HUES6 (cell line): ENCODE data around the gene GMEB2.

Experiments used
- H3K27ac ChIP-seq: 2 replicates; pipeline ENCODE4 v1.7.0; 2013; ENCODE audit warnings: low read depth, mild to moderate bottlenecking, low read length, inconsistent platforms
- H3K27me3 ChIP-seq: 2 replicates; pipeline ENCODE4 v1.6.1; 2013; ENCODE audit warnings: low read length; ENCODE audit not compliant: control insufficient read depth, insufficient read depth
- H3K36me3 ChIP-seq: 2 replicates; pipeline ENCODE4 v1.6.1; 2013; ENCODE audit warnings: low read length; ENCODE audit not compliant: control insufficient read depth, insufficient read depth
- H3K4me1 ChIP-seq: 2 replicates; pipeline ENCODE4 v1.6.1; 2013; ENCODE audit warnings: low read length; ENCODE audit not compliant: control insufficient read depth, insufficient read depth
- H3K4me3 ChIP-seq: 2 replicates; pipeline ENCODE4 v1.5.1; 2013; ENCODE audit warnings: low read depth, low read length
- H3K9ac ChIP-seq: one replicate; pipeline ENCODE4 v1.6.1; 2013; ENCODE audit warnings: mild to moderate bottlenecking, low read length
- H3K9me3 ChIP-seq: 2 replicates; pipeline ENCODE4 v1.6.1; 2013; ENCODE audit warnings: low read depth, low read length; ENCODE audit not compliant: control insufficient read depth, insufficient read depth

GMEB2 gene

DNA sequence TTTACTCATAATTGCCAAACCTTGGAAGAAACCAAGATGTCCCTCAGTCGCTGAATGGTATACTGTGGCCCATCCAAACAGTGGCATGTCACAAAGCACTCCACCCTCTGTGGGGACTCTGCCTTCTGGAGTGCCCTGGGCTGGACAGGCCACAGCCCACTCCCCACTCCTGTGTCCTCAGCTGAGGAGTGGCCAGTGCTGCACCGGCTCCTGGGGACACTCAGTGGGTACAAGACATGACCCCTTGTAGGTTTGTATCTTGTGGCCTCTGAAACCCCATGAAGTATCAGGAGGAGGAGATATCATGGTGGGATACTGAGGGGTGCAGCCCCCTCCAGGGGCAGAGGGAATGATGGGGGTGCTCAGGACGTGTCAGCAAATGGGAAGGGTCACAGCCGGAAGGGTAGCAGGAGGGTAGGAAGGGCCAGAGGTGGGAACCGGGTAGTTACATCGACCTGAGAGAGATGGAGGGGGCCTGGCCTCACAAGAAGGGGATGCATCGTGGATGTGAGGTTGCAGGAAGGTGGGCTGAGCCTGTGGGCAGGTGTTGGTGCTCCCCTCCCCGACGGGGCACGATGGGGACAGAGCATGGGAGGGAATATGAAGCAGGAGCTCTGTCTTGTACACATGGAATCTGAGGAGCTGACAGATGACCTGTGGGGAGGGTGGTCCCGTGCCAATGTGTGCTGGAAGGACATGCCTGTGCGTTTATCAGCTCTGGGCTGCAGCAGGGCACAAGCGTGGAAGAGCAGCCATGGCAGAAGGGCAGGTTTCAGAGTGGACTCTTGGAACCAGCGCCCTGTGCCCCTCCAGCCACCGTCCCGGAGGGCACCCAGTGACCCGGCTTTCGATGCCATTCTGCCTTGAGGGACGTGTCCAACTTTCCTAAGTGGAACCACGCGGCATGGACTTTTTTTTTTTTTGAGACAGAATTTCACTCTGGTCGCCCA lies 41.0 kb downstream of the GMEB2 start:
- Histone ChIP-seq H3K27ac (no peak overlapping the region), H3K9me3 (no peaks in the 10 kb centered on the region), H3K9ac (no peak overlapping the region), H3K36me3 (peaks cover 27% of the 10 kb centered on the region), H3K27me3 (no peaks in the 10 kb centered on the region), H3K4me1 (peaks cover 6% of the 10 kb centered on the region; the same call in 1 of the 2 replicates), H3K4me3 (no peak overlapping the region)

- no peak overlapping the region for H3K4me3 ChIP-seq
These were observed 44.4 kb downstream of the GMEB2 start for GRCh38 chr20:63582382-63583063.

GRCh38 chr20:63580796-63581461 lies 46.0 kb downstream of the GMEB2 start:
- Histone ChIP-seq H3K27ac (no peak overlapping the region), H3K4me3 (no peak overlapping the region), H3K27me3 (no peaks in the 10 kb centered on the region), H3K9ac (no peak overlapping the region), H3K36me3 (no peaks in the 10 kb centered on the region), H3K9me3 (no peaks in the 10 kb centered on the region), H3K4me1 (no peaks in the 10 kb centered on the region; the same call in 1 of the 2 replicates)

More at GRCh38 chr20:63582382-63583063, 44.4 kb downstream of the GMEB2 start:
- H3K4me1 ChIP-seq, result no peaks in the 10 kb centered on the region; the same call in 1 of the 2 replicates
- H3K36me3 ChIP-seq, result no peaks in the 10 kb centered on the region
- no peak overlapping the region for H3K27ac ChIP-seq
- H3K9me3 ChIP-seq, result no peaks in the 10 kb centered on the region
- no peak overlapping the region for H3K9ac ChIP-seq
- H3K27me3 ChIP-seq, result no peaks in the 10 kb centered on the region

- Histone ChIP-seq H3K27me3 (no peaks in the 10 kb centered on the region), H3K4me1 (peaks cover 5% of the 10 kb centered on the region)
These were observed 47.7 kb downstream of the GMEB2 start for GRCh38 chr20:63579017-63579694.

DNA sequence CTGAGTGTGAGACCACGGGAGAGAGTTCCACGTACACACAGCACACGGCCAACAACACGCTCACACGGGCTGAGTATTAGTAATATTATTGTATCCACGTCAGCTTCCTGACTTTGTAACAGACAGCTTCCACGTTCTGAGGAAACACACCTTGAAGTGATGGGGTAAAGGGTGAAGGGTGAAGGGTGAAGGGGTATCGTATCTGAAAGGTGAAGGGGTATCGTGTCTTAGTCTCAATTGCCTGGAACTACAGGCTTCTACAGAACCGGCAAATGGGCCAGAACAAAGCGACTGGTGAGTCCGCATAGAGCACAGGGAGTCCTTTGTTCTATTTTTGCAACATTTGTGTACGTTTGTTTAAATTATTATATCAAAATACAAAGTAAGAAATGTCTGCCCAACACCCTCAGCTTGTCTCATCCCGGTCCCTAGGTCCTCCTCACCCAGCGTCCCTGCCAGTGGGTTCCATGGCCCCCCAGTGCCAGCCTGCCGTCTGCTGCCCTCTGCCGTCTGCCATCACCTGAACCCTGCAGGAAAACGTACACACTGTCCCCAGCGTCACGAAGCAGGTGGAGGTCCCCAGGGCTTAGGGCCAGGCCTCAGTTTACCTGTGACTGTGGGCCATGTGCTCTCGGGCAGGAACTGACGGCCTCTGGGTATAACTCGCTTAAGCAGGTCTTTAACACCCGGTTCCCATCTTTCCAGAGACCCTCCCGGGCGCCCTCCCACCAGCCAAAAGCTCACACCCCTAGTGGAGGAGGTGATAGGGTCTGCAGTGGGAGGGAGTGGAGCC lies 48.5 kb downstream of the GMEB2 start:
- peaks cover 5% of the 10 kb centered on the region for H3K4me1 ChIP-seq
- H3K27me3 ChIP-seq, result no peaks in the 10 kb centered on the region
- no peak overlapping the region for H3K4me3 ChIP-seq
- no peak overlapping the region for H3K27ac ChIP-seq
- H3K36me3 ChIP-seq, result no peaks in the 10 kb centered on the region
- no peak overlapping the region for H3K9ac ChIP-seq
- no peaks in the 10 kb centered on the region for H3K9me3 ChIP-seq

More at GRCh38 chr20:63579017-63579694, 47.7 kb downstream of the GMEB2 start:
- H3K4me3 ChIP-seq, result no peak overlapping the region
- H3K27ac ChIP-seq, result no peak overlapping the region
- no peaks in the 10 kb centered on the region for H3K9me3 ChIP-seq
- H3K9ac ChIP-seq, result no peak overlapping the region
- no peaks in the 10 kb centered on the region for H3K36me3 ChIP-seq

- no peak overlapping the region for H3K27ac ChIP-seq
- no peak overlapping the region for H3K9ac ChIP-seq
- H3K4me3 ChIP-seq, result no peak overlapping the region
- H3K27me3 ChIP-seq, result no peaks in the 10 kb centered on the region
- H3K9me3 ChIP-seq, result no peaks in the 10 kb centered on the region
- H3K4me1 ChIP-seq, result peaks cover 5% of the 10 kb centered on the region
- H3K36me3 ChIP-seq, result no peaks in the 10 kb centered on the region
These were observed 49.5 kb downstream of the GMEB2 start for GRCh38 chr20:63577317-63577894.

- Histone ChIP-seq H3K27me3 (no peaks in the 10 kb centered on the region), H3K9ac (no peak overlapping the region), H3K27ac (no peak overlapping the region), H3K9me3 (no peaks in the 10 kb centered on the region), H3K4me3 (no peak overlapping the region), H3K4me1 (peaks cover 5% of the 10 kb centered on the region), H3K36me3 (no peaks in the 10 kb centered on the region)
These were observed 50.6 kb downstream of the GMEB2 start for GRCh38 chr20:63576311-63576710.

GRCh38 chr20:63574829-63575743 lies 51.8 kb downstream of the GMEB2 start:
- H3K9ac ChIP-seq, result no peak overlapping the region
- peaks cover 3% of the 10 kb centered on the region for H3K36me3 ChIP-seq
- no peaks in the 10 kb centered on the region for H3K27me3 ChIP-seq
- H3K9me3 ChIP-seq, result no peaks in the 10 kb centered on the region
- peak overlapping the region; percentile 71; the same call in 1 of the 2 replicates for H3K4me3 ChIP-seq
- H3K27ac ChIP-seq, result no peak overlapping the region
- peaks cover 5% of the 10 kb centered on the region for H3K4me1 ChIP-seq

GRCh38 chr20:63574156-63574828 lies 52.6 kb downstream of the GMEB2 start, which contains the start of gene HELZ2:
TSS of gene HELZ2 (minus strand) at chr20:63574239. CDS start at chr20:63572385, 1,854 bp downstream.
- Histone ChIP-seq H3K4me1 (peaks cover 5% of the 10 kb centered on the region), H3K27me3 (no peaks in the 10 kb centered on the region), H3K4me3 (peak within 1 kb of the TSS; percentile 71), H3K27ac (no peak within 1 kb of the TSS), H3K9me3 (no peaks in the 10 kb centered on the region), H3K9ac (peak within 1 kb of the TSS; percentile 61), H3K36me3 (peaks cover 3% of the 10 kb centered on the region)
